ENCODE measurements around the gene FCN1. TPM values are rescaled to one million over a fixed set of nuclear protein-coding genes. Genes with fewer than 3 reads are reported as not detected.

FCN1 gene
- total and polyA plus RNA-seq, 9 of the 15 experiments (the other 6 are each of a cell fraction or from before 2014, with no cell fraction given) = not detected

DNA sequence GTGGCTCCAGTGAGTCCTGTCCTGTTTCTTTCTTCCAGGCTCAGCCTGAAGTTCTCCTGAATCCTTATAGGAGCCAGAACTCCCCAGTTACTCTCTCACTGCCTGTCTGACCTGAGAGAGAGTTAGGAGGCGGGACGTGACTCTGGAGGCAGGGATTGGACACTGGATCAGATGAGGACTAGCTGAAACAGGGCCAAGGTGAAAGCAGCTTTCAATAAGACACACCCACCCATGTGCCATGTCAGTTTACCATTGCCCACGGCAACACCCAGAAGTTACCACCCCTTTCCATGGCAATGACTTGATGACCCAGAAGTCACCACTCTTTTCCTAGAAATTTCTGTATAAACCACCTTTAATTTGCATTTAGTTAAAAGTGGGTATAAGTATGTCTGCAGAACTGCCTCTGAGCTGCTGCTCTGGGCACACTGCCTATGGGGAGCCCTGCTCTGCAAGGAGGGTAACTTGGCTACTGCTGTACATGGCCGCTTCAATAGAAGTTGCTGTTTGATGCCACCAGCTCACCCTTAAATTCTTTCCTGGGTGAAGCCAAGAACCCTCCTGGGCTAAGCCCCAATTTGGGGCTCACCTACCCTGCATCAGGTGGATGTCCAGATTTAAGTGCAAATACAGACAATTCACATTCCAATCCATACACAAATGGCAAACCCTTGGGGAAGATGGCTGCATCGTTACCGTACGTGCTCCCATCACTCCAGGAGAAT lies 23.4 kb downstream of the FCN1 start (continued):
- TF ChIP-seq HIVEP1 (CRISPR knock-in tag; IDR thresholded peaks at IDR 0.05) (no peak), DLX4 (CRISPR knock-in tag; IDR thresholded peaks at IDR 0.05) (no peak), ATF7 (IDR thresholded peaks at IDR 0.05) (no peak), NCOA2 (IDR thresholded peaks at IDR 0.05; ENCODE audit: partially characterized antibody in 2 of 2) (no peak), SAFB2 (IDR thresholded peaks at IDR 0.05; ENCODE audit: borderline replicate concordance, low read depth, low read length, severe bottlenecking) (no peak), TRIM24 (IDR thresholded peaks at IDR 0.05) (no peak), ZFP30 (CRISPR knock-in tag; IDR thresholded peaks at IDR 0.05; ENCODE audit: borderline replicate concordance) (no peak)

DNA sequence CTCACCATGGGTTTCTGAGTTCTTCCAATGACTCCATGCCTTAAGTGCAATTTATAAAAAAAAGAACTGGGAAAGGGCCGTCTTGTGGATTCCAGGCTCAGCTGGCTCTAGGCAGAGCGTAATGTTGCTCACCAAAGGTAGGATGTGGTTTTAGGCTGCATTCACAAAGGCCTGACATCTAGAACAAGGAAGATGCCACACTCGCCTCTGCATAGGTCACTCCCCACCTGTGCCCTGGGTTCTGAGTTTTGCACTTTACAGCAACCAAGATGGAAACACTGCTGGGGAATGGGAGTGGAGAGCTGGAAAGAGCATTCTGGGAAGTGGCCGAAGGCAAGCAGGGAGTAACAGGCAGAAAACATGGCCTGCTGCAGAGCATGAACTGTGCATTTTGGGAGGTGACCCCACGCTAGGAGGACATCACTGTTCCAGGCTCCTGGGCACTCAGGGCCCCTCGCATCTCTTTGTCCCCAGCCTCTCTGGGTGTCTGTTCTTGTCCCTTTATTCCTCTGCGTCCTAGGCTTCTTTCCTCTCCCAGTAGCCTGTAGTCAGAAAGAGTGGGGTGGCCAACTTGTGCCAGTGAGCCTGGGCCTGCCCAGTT lies 24.8 kb downstream of the FCN1 start:
- Histone ChIP-seq H2AFZ (ENCODE audit: low read depth, low read length) (no peak overlapping the region), H3K27ac (ENCODE audit: extremely low read depth, low read depth, low read length) (no peak overlapping the region), H3K4me1 (replicated peaks in 1 of 2; ENCODE audit: control insufficient read depth in 2 of 2, insufficient read depth in 2 of 2, low read length in 2 of 2) (no peaks in the 10 kb centered on the region), H3K9ac (ENCODE audit: insufficient read depth in 1 of 2, low read depth in 2 of 2, low read length in 2 of 2) (no peak overlapping the region), H3K4me2 (ENCODE audit: insufficient read depth, low read length) (no peak overlapping the region), H3K9me3 (replicated peaks; ENCODE audit: control insufficient read depth, insufficient read depth, low read depth, low read length) (no peaks in the 10 kb centered on the region), H4K20me1 (replicated peaks; ENCODE audit: control insufficient read depth, insufficient read depth, low read length) (0 out of 2 replicates have a peak, but pooled peaks cover 3% of the 10 kb centered on the region), H3K27me3 (ENCODE audit: control insufficient read depth in 2 of 2, insufficient read depth in 2 of 2, low read length in 2 of 2) (peaks cover 8 to 23% of the 10 kb centered on the region in 2 experiments; a peak in 3 of 5 replicates), H3K9me1 (ENCODE audit: control insufficient read depth, insufficient read depth, low read length) (no peaks in the 10 kb centered on the region), H3K36me3 (ENCODE audit: control insufficient read depth, insufficient read depth, low read length) (no peaks in the 10 kb centered on the region), H3K79me2 (ENCODE audit: control insufficient read depth, insufficient read depth, low read length) (no peaks in the 10 kb centered on the region), H3K4me3 (no peak overlapping the region)
- BruUV-seq (replicated peaks) = no TSS peak
- intact Hi-C loops (cut with micrococcal nuclease) = no loop called here
- 0% methylated on average over 7 of the region's 7 CpGs for WGBS (ENCODE audit: insufficient coverage, low coverage, missing lambda C conversion rate)
- DNase-seq (ENCODE audit: extremely low read depth in 1 of 4, low spot score in 3 of 4) (no peak), ATAC-seq (no peak), FAIRE-seq (no peak)
- POLR2A ChIA-PET = no interaction called here
- in situ Hi-C loops (cut with MboI) = no loop called here
- CTCF ChIA-PET (ENCODE audit: low intra/inter-chr PET ratio) = no interaction called here
- TF ChIP-seq PKNOX1 (IDR thresholded peaks at IDR 0.05) (no peak), TAF15 (IDR thresholded peaks at IDR 0.05; ENCODE audit: low read depth, low read length) (no peak), ZNF644 (tag; IDR thresholded peaks at IDR 0.05; ENCODE audit: low read depth) (no peak)
